ENCODE measurements around the gene DLGAP3. TPM values are rescaled to one million over a fixed set of nuclear protein-coding genes. Genes with fewer than 3 reads are reported as not detected.

DLGAP3 gene
- polyA plus RNA-seq, 1 experiment: not detected

- no peak for DNase-seq (ENCODE audit: low read depth)
- ChIA-PET CTCF (interaction anchor here (1.8 kb wide), 1 partner anchor 12 kb away, joined by 5 read pairs; the partner anchor contains the start of gene SMIM12), POLR2A (no interaction called here)
- no peaks in the 10 kb centered on the region for H3K36me3 ChIP-seq (ENCODE audit: control insufficient read depth, insufficient read depth, low read length)
- no peak overlapping the region for H3K4me3 ChIP-seq (ENCODE audit: low read depth, low read length)
- peaks cover 16% of the 10 kb centered on the region for H3K27me3 ChIP-seq (ENCODE audit: control insufficient read depth, insufficient read depth, low read length)
- TF ChIP-seq CTCF (IDR thresholded peaks at IDR 0.05; ENCODE audit: insufficient read depth, low read depth, low read length): no peak
These were observed 57.3 kb downstream of the DLGAP3 start for GRCh38 chr1:34872133-34872503.

DNA sequence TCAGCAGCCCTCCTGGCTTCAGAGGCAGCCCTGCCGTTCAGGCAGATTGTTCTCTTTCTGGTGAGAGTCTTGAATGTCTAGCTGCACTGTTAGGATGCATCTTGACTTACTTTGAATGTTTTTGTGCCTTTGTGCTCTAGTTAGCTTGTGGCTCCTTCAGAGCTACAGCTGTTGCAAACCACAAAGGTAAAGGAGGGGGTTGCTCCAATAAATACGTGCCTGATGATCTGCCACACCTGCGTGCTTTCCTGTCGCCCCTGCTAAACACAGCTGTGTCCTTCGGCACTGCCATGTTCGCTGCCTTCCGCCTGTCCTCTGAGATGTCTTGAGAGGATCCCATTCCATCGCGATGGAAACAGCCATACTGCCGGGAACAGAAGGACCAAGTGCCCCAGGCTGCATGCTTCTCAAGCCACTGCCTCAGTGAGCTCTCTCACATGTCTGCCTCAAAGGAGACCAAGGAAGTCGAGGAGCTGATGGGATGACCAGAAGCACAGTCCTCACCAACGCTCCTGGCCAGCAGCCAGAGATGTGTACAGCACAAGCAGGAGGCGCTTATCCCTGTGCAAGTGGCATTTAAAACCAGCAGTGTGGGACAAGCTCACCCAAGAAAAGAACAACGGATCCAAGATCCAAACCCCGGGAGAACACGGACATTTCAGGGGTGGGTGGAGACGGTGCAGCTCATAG lies 57.9 kb downstream of the DLGAP3 start:
- CTCF ChIA-PET: interaction anchor here (1.8 kb wide), 1 partner anchor 12 kb away, joined by 5 read pairs; the partner anchor contains the start of gene SMIM12
- POLR2A ChIA-PET: no interaction called here
- no peak for TF ChIP-seq CTCF (IDR thresholded peaks at IDR 0.05; ENCODE audit: insufficient read depth, low read depth, low read length)
- Histone ChIP-seq H3K36me3 (ENCODE audit: control insufficient read depth, insufficient read depth, low read length) (no peaks in the 10 kb centered on the region), H3K4me3 (ENCODE audit: low read depth, low read length) (no peak overlapping the region), H3K27me3 (ENCODE audit: control insufficient read depth, insufficient read depth, low read length) (peaks cover 12% of the 10 kb centered on the region)
- no peak for DNase-seq (ENCODE audit: low read depth)

DNA sequence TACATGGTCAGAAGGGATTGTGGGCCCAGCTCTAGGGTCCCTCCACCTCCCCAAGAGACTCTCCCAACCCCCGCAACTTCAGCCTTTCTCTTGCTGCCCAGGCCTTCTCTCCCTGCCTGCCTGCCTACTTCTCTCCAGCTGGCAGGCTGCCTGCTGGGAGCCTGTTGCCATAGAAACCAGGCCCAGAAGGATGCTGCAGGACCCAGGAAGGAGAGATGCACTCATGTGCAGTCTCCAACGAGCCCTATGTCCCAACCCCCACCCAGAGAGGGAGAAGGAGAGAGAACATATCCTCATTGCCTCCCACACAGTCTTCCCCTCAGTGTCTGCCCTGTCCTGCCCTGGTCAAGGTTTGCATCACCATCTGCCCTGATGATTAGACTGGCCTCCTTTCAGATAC lies 59.1 kb downstream of the DLGAP3 start:
- Histone ChIP-seq H3K4me3 (ENCODE audit: low read depth, low read length) (no peak overlapping the region), H3K36me3 (ENCODE audit: control insufficient read depth, insufficient read depth, low read length) (no peaks in the 10 kb centered on the region), H3K27me3 (ENCODE audit: control insufficient read depth, insufficient read depth, low read length) (peaks cover 8% of the 10 kb centered on the region)
- DNase-seq (ENCODE audit: low read depth): no peak
- ChIA-PET POLR2A (no interaction called here), CTCF (interaction anchor here (1.1 to 1.8 kb wide), 3 partner anchors 10 to 32 kb away, joined by 3 to 5 read pairs (median 5); partner anchors contain the start of gene SMIM12)
- no peak for TF ChIP-seq CTCF (IDR thresholded peaks at IDR 0.05; ENCODE audit: insufficient read depth, low read depth, low read length)

DNA sequence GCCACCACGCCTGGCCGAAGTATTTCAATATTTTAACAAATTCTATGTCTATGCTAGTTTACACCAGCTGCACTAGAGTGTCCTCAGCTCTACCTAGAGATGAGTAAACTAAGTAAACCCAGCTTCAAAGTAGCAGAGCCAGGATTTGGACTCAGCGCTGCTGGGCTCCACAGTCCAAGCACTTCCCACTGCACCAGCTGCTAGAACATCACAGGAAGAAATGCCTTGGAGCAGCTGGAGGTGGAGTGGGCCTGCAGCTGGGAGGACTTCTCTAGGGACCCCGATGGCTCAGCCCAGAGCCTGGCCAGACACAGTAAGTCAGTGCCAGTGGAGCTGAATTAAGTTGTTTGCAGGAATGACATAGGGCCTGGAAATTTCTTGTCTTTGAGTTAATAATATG lies 59.7 kb downstream of the DLGAP3 start:
- Histone ChIP-seq H3K4me3 (ENCODE audit: low read depth, low read length) (no peak overlapping the region), H3K36me3 (ENCODE audit: control insufficient read depth, insufficient read depth, low read length) (no peaks in the 10 kb centered on the region), H3K27me3 (ENCODE audit: control insufficient read depth, insufficient read depth, low read length) (peaks cover 7% of the 10 kb centered on the region)
- ChIA-PET POLR2A (no interaction called here), CTCF (interaction anchor here (1.1 to 1.6 kb wide), 2 partner anchors 10 to 33 kb away, joined by 3 to 5 read pairs; partner anchors contain the start of gene SMIM12)
- no peak for TF ChIP-seq CTCF (IDR thresholded peaks at IDR 0.05; ENCODE audit: insufficient read depth, low read depth, low read length)
- no peak for DNase-seq (ENCODE audit: low read depth)

GRCh38 chr1:34868230-34869049 lies 61.0 kb downstream of the DLGAP3 start:
- ChIA-PET CTCF (interaction anchor here (0.8 to 4.2 kb wide), 4 partner anchors 9 to 34 kb away, joined by 3 to 29 read pairs (median 5); partner anchors contain the start of gene SMIM12), POLR2A (no interaction called here)
- no peak for DNase-seq (ENCODE audit: low read depth)

More at GRCh38 chr1:34868230-34869049, 61.0 kb downstream of the DLGAP3 start:
- no peak overlapping the region for H3K4me3 ChIP-seq (ENCODE audit: low read depth, low read length)
- peaks cover 7% of the 10 kb centered on the region for H3K27me3 ChIP-seq (ENCODE audit: control insufficient read depth, insufficient read depth, low read length)
- no peaks in the 10 kb centered on the region for H3K36me3 ChIP-seq (ENCODE audit: control insufficient read depth, insufficient read depth, low read length)
- TF ChIP-seq CTCF (IDR thresholded peaks at IDR 0.05; ENCODE audit: insufficient read depth, low read depth, low read length): no peak
